GM19328 (cell line): ENCODE measurements around the gene GAB1.

Experiments used
- ATAC-seq: cut with Tn5 transposase; IDR thresholded peaks from one replicate; pipeline ENCODE4 v1.9.1; 2021; ENCODE audit warnings: mild to moderate bottlenecking, moderate library complexity; ENCODE audit not compliant: unreplicated experiment

GAB1 gene

DNA sequence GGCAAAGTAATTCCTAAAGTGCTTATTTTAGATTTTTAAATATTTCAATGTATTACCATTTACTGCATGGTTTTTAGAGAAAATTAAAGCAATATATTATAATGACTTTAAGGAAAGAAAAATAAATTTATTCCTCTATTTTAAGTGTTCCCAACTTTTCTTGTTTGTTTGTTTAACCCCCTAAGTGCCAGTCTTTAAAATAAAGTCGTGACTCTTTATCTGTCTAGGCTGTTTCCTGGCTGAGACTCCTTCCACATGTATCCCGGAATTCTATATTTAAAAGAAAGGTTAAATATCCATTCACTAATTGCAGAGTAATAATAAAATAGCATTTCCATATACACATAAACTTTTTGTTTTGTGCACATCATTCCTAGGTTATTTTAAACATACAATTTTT, 71.2 kb downstream of the GAB1 start:
- no peak for ATAC-seq

- ATAC-seq = no peak
These were observed 73.3 kb downstream of the GAB1 start for GRCh38 chr4:143410015-143410414.

DNA sequence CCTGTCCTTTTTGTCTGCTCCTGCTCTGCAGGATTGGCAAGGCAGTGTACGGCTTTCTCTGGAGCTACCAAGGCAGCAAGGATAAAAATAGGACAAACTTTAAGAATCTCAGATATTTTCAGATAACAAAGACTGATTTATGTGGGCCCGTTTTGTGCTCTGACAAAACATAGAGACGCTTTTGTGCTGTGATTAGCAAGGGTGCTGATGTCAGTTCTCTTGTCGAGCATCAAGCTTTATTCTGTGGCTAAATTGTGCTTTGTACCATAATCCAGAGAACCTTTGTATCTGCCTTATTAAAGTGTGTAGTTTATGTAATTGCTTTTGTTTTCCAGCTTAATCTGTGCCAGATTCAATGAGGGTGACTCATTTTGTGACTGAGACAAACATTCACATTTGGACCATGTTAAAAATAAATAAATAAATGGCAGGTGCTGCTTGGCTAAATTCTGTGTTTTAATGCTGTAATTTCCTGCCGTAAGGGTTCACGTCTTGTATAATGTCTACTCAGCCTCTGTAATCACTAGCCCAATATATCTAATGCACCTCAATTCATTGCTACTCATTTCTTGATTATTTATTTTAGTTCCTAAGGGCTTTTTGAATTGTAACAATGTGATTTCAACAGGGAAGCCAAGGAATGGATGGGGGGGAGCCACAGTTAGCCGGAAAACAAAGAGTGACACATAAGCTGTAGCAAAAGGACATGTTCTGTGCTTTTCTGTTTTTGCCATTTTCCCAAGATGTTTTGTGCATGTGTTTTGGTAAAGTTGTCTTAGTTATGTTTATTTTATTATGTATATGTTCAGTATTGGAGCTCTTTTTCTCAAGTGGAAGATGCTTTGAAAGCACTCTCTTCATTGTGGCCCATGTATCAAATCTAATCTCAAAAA, 75.1 kb downstream of the GAB1 start:
- ATAC-seq = no peak

GRCh38 chr4:143412420-143412758, 75.7 kb downstream of the GAB1 start:
- no peak for ATAC-seq

DNA sequence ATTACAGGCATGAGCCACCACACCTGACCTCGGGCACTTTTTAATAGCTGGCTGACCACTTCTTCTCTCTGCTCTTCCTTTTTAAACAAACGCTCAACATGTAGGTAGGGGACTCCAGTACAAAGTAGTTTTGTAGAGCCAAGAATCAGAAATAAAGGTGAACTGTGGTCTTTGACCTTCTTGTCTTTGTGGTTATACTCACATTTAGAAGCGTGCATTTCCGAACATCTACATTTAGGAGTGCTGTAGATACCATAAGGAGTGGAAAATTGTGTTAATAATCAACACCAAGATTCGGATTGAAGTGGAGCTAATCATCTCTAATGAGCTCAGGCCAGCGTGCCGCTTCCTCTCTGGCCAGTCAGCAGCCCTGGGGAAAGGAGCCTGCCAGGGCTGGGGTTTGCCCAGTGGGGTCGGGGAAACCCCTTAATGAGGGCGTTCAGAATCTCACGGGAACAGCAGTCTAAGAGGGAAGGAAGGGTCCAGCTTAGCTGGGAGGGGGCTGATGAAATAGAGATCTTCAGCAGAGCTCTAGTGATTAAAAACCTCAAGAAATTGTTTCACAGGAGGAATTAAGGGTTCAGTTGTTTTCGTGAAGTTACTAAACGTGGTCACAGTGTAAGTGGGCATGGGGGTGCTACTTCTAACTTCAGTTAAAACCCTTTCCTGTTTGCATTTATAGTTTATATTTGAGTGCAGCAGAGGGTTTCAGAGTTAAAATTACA, 81.2 kb downstream of the GAB1 start:
- peak; percentile 74 for ATAC-seq

- no peak for ATAC-seq
These were observed 83.6 kb downstream of the GAB1 start for GRCh38 chr4:143420227-143420626.

- no peak for ATAC-seq
These were observed 84.9 kb downstream of the GAB1 start for GRCh38 chr4:143421609-143422008.

DNA sequence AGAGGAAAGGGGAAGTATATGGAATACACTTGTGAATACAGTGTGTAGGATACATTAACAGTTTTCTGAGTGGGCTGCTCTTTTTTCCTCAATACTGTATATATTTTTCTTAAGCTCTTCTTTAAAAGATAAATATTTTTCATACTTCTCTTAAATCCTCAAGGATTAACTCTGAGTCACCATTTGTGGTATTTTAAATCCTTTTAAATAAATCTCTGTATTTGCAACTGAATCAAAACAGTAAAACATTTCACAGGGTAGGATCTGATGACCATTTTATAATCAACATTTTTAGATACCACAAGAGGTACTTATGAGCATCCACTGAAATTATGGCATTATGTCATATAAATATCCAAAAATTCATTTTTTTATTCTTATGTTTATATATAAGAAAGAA, 87.6 kb downstream of the GAB1 start:
- ATAC-seq = no peak

DNA sequence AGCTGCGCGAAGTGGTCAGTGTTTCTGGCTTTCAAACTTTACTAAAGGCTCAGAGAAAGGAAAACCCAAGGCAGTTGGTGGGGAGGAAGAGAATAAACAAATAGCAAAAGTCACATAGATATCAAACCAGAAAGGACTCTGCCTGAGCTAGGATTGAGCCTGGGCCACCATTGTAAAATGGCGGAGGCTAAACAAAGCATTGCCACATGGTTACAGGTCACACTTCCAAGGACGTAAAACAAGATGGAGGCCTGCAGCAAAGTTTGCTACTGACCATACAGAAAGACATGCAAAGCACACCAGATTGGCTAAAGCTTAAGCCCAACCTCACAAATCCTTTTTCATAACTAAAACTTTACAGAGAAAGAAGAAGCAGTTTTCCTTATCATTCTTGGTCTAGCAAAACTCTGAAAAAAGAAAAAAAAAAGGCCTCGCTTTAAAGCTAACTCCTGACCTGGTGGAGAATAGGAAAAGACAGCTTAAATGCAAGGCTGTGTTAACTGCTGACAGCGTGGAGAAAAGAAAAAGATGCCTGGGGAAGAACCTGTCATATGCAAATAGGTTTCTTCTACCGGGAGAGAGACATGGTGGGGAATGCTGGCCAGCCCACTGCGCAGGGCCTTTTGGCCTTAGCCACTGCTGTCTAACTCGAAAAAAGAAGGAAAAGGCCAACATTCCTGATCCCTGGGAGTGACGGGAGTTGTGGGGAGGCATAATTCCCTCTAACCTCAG, 95.0 kb downstream of the GAB1 start:
- no peak for ATAC-seq

GRCh38 chr4:143432258-143432591, 95.5 kb downstream of the GAB1 start:
- ATAC-seq = no peak

GRCh38 chr4:143433231-143433630, 96.6 kb downstream of the GAB1 start:
- no peak for ATAC-seq

- ATAC-seq = no peak
These were observed 99.3 kb downstream of the GAB1 start for GRCh38 chr4:143435955-143436354.

DNA sequence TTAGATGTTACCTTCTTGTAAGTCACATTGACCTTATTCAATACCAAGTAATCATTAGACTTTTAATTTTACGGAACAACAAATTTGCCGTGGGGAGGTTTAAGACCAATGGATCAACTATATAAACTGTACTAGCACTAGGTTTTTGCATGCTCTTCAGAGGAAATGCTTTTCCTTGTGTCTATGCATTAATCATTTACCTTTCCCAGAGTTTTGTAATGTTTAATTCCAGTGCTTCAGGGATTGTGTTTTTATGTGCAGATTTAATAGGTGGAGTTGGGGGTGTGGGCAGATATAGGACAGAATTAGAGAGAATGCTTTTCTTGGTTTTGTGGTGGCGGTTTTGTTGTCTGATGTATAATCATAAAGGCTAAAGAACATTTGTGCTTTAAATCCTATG, 100.8 kb downstream of the GAB1 start:
- ATAC-seq = no peak

- ATAC-seq = no peak
These were observed 101.3 kb downstream of the GAB1 start for GRCh38 chr4:143437937-143438336.

GRCh38 chr4:143438710-143439109, 102.0 kb downstream of the GAB1 start:
- no peak for ATAC-seq

- no peak for ATAC-seq
These were observed 104.4 kb downstream of the GAB1 start for GRCh38 chr4:143441109-143441508.

DNA sequence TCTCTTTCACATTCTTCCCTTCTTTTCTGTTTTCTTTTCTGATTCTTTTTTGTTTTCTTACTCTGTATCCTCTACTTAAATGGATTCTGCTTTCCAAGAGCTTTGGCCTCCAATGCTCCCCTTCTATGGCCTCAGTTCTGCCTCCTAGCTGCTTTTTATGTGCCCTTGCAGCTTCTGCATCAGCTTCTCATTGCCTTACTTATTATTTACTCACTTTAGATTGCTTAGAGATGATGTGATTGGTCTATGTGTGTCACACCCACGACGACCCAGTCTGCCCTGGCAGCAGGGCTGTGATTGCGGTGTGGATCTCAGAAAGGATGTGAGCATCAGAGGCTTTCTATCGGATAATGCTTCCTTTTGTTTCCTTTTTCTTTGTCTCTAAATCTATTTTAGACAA, 105.0 kb downstream of the GAB1 start:
- no peak for ATAC-seq

DNA sequence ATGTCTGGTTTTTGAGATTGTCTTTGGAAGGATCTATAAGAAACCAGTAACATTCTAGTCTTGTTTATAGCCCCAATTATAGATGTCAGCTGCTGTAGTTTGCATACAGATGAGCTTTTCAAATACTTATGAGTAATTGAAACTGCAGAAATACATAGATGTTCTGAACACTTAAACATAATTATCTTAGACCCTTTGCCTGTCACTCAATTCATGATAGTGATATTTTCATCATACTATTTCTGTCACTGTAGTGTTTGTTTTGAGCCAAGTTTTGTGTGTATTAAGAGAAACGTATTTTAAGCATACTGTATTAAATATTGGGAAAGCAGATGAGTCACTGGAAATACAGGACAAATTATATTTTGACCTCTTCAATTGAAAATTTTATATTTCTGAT, 107.1 kb downstream of the GAB1 start:
- no peak for ATAC-seq

DNA sequence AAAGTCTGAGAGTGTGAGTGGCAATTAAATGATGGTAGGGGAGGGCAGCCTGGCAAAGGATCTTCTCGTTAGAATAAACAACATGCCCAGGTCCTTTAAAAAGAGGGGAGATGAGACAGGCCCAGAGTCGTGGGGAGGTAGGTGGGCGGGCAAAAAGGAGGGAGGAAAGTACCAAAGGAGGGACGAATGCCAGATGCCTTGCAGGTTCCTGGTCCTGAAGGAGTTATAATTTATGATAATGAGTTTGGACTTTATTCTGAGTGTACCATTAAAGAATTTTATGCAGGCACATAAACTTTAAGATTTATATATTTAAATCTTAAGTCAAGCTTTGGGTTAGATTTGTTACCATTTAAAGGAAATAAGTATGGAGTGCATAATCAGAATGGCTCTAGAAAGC, 114.5 kb downstream of the GAB1 start:
- no peak for ATAC-seq

DNA sequence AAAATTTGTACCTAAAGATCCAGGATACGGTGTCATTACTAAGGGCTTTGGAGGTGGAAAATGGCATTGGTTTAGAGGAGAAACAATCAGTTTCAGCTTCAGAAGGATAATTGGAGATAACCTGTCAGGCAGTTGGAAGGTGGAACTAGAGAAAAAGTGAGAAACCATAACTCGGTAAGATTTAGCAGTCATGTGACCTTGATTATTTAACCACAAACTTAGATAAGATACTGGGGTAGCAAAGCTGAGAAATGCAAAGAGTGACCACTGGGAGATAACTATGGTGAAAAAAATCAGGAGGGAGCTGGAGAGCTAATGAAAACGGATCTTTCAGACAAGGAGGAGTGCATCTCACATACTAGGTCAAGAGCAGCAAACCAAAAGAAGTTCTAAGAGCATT, 118.5 kb downstream of the GAB1 start:
- ATAC-seq = no peak

- no peak for ATAC-seq
These were observed 122.3 kb downstream of the GAB1 start for GRCh38 chr4:143458966-143459365.
